Measurements from ENCODE around the gene CDC23.

Gene CDC23

DNA sequence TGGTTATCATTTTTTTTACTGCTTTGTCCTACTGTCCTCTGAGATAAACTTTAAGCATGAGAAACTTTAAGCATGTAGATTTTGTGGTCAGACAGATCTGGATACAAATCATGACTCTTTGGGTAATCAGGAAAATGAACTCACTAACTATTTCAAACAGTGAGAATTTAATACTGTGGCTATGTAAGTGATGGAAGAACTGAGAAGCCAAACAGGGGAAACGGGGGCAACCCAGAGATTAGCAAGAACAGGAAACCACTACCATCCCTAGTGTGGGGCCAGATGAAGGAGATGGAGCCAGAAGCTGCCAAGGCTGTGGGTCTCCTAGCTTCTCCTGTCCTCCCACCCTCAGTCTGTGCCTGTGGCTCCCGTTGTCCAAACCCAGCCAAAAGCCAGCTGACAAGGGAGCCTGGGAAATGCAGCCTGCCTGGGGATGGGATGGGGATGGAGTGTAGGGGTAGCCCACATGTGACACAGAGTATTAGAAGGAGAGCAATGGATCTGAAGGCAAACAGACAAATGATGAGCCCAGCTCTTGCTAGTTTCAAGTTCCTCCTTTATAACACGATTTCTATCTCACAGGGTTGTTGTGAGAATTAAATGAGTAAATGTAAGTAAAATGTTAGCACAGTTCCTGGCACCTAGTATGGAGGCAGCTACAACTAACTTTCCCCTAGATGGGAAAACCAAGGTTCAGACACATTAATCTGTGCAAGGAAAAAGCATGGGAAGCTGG lies 27.7 kb upstream of the CDC23 start:
- Histone ChIP-seq H3K4me3 (ENCODE audit: low read depth, low read length) (peak overlapping the region; percentile 64), H3K36me3 (ENCODE audit: control insufficient read depth, insufficient read depth, low read length) (no peaks in the 10 kb centered on the region), H3K9ac (ENCODE audit: low read depth, low read length) (no peak overlapping the region), H3K9me3 (ENCODE audit: control insufficient read depth, insufficient read depth, low read length) (no peaks in the 10 kb centered on the region), H3K4me1 (ENCODE audit: control insufficient read depth, insufficient read depth, low read length) (peaks cover 4% of the 10 kb centered on the region), H3K27me3 (ENCODE audit: control insufficient read depth, insufficient read depth, low read length) (peaks cover 49% of the 10 kb centered on the region)

DNA sequence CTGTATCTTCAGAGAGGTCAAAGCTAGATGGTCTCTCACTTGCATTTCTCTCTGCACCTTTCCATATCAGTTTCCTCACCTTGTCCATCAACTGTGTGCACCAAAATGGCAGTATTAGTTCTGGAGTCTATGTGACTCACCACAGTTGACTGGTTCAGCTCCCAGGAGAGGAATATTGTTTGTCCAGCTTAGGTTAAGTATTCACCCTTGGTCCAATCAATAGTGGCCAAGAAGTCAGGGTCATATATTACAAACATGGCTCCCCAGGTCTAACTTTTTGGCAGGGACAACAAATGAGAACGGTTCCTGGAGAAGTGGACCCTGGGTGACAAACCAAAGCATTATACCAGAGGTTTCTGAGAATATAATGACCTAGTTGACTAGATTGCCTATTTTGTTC lies 24.9 kb upstream of the CDC23 start:
- Histone ChIP-seq H3K4me3 (ENCODE audit: low read depth, low read length) (no peak overlapping the region), H3K9me3 (ENCODE audit: control insufficient read depth, insufficient read depth, low read length) (no peaks in the 10 kb centered on the region), H3K27me3 (ENCODE audit: control insufficient read depth, insufficient read depth, low read length) (peaks cover 37% of the 10 kb centered on the region), H3K4me1 (ENCODE audit: control insufficient read depth, insufficient read depth, low read length) (peaks cover 4% of the 10 kb centered on the region), H3K9ac (ENCODE audit: low read depth, low read length) (no peak overlapping the region), H3K36me3 (ENCODE audit: control insufficient read depth, insufficient read depth, low read length) (no peaks in the 10 kb centered on the region)

DNA sequence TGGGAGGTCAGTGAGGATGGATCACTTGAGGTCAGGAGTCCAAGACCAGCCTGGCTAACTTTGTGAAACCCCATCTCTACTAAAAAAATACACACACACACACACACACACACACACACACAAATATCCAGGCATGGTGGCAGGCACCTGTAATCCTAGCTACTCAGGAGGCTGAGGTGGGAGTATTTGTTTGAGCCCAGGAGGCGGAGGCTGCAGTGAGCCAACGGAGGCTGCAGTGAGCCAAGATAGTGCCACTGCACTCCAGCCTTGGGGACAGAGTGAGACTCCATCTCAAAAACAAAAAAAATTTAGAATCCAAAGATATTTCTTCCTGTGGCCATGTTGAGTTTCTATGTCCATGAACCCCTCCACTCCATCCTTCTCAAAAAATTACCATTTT lies 21.5 kb upstream of the CDC23 start:
- no peaks in the 10 kb centered on the region for H3K36me3 ChIP-seq (ENCODE audit: control insufficient read depth, insufficient read depth, low read length)
- H3K9ac ChIP-seq (ENCODE audit: low read depth, low read length), result no peak overlapping the region
- no peak overlapping the region for H3K4me3 ChIP-seq (ENCODE audit: low read depth, low read length)
- no peaks in the 10 kb centered on the region for H3K4me1 ChIP-seq (ENCODE audit: control insufficient read depth, insufficient read depth, low read length)
- peaks cover 6% of the 10 kb centered on the region for H3K27me3 ChIP-seq (ENCODE audit: control insufficient read depth, insufficient read depth, low read length)
- H3K9me3 ChIP-seq (ENCODE audit: control insufficient read depth, insufficient read depth, low read length), result no peaks in the 10 kb centered on the region

DNA sequence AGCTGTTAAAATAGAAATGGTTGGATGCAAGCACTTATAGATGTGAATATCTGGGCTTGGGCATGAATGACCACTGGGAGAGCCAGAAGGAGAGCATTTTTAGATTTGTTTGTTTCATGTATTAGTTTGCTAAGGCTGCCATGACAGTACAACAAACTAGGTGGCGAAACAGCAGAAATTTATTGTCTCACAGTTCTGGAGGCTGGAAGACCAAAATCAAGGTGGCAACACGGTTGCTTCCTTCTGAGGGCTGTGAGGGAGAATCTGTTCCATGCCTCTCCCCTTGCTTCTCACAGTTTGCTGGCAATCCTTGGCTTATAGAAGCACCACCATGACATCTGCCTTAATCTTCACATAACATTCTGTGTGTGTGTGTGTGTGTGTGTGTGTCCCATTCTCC lies 20.2 kb upstream of the CDC23 start:
- no peaks in the 10 kb centered on the region for H3K4me1 ChIP-seq (ENCODE audit: control insufficient read depth, insufficient read depth, low read length)
- H3K27me3 ChIP-seq (ENCODE audit: control insufficient read depth, insufficient read depth, low read length), result no peaks in the 10 kb centered on the region
- no peak overlapping the region for H3K4me3 ChIP-seq (ENCODE audit: low read depth, low read length)
- no peaks in the 10 kb centered on the region for H3K9me3 ChIP-seq (ENCODE audit: control insufficient read depth, insufficient read depth, low read length)
- no peak overlapping the region for H3K9ac ChIP-seq (ENCODE audit: low read depth, low read length)
- H3K36me3 ChIP-seq (ENCODE audit: control insufficient read depth, insufficient read depth, low read length), result no peaks in the 10 kb centered on the region

DNA sequence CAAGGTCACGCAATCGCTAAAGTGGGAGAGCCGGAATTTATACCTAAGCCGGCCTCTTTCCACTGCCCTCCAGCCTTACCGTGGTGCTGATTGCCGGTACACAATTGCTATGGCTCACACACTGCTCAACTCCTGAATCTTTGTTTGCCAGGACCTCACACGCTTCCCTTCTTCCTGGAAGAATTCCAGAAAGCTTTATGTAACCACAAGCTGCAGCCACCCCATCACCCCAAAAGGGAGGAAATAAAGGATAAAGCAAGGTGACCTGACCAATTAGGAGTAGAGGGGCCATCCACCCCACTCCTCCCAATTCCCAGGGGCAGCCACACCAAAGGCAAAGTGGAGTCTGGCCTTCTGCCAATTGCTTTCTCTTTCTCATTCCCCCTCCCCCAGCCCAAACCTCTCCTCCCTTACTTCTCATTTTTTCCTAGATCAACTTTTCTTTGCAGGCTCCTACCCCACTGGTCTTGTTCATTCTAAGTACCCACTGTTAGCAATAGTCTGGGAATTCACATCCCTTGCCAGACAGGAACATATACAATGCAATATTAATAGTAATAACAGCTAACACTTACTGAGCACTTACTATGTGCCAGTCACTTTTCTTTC lies 18.0 kb upstream of the CDC23 start:
- H3K9me3 ChIP-seq (ENCODE audit: control insufficient read depth, insufficient read depth, low read length), result no peaks in the 10 kb centered on the region

DNA sequence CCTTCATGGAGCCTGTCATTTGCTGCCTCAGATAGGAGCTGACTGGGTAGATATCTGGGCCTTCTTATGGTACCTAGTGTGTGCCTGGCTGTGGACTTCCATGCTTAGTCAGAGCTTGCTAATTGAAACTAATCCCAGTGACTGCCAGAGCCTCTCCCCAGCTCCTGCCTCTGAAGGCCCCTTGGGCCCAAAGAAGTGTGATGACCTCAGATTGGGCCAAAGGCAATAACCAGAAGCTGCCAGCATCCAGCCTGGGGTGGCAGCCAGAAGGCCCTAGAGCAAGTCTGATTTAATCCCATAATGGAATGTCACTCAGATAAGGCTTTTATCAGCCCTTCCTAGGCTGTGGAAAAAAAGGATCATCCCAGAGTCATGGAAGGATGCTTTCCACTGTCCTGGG lies 17.1 kb upstream of the CDC23 start:
- Histone ChIP-seq H3K4me1 (ENCODE audit: control insufficient read depth, insufficient read depth, low read length) (no peaks in the 10 kb centered on the region), H3K36me3 (ENCODE audit: control insufficient read depth, insufficient read depth, low read length) (no peaks in the 10 kb centered on the region), H3K9me3 (ENCODE audit: control insufficient read depth, insufficient read depth, low read length) (no peaks in the 10 kb centered on the region), H3K27me3 (ENCODE audit: control insufficient read depth, insufficient read depth, low read length) (no peaks in the 10 kb centered on the region), H3K9ac (ENCODE audit: low read depth, low read length) (no peak overlapping the region), H3K4me3 (ENCODE audit: low read depth, low read length) (no peak overlapping the region)

More for the DNA sequence above, 18.0 kb upstream of the CDC23 start:
- no peak overlapping the region for H3K9ac ChIP-seq (ENCODE audit: low read depth, low read length)
- no peaks in the 10 kb centered on the region for H3K36me3 ChIP-seq (ENCODE audit: control insufficient read depth, insufficient read depth, low read length)
- no peaks in the 10 kb centered on the region for H3K4me1 ChIP-seq (ENCODE audit: control insufficient read depth, insufficient read depth, low read length)
- no peak overlapping the region for H3K4me3 ChIP-seq (ENCODE audit: low read depth, low read length)
- no peaks in the 10 kb centered on the region for H3K27me3 ChIP-seq (ENCODE audit: control insufficient read depth, insufficient read depth, low read length)

DNA sequence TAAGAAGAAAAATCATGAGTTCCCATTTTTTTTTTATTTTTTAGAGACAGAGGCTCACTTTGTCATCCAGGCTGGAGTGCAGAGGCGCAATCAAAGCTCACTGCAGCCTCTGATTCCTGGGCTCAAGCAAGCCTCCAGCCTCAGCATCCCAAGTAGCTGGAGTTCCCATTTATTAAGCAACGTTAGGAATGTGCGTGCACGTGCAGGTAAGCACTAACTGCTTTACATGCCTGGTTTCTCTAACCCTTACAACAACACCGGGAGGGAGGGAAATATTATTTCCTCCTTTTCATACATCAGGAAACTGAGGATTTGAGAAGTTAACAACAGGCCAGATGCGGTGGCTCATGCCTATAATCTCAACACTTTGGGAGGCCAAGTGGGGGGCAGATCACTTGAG lies 16.3 kb upstream of the CDC23 start:
- H3K27me3 ChIP-seq (ENCODE audit: control insufficient read depth, insufficient read depth, low read length), result no peaks in the 10 kb centered on the region
- no peak overlapping the region for H3K4me3 ChIP-seq (ENCODE audit: low read depth, low read length)
- H3K9ac ChIP-seq (ENCODE audit: low read depth, low read length), result no peak overlapping the region
- H3K36me3 ChIP-seq (ENCODE audit: control insufficient read depth, insufficient read depth, low read length), result no peaks in the 10 kb centered on the region
- H3K4me1 ChIP-seq (ENCODE audit: control insufficient read depth, insufficient read depth, low read length), result no peaks in the 10 kb centered on the region
- no peaks in the 10 kb centered on the region for H3K9me3 ChIP-seq (ENCODE audit: control insufficient read depth, insufficient read depth, low read length)

DNA sequence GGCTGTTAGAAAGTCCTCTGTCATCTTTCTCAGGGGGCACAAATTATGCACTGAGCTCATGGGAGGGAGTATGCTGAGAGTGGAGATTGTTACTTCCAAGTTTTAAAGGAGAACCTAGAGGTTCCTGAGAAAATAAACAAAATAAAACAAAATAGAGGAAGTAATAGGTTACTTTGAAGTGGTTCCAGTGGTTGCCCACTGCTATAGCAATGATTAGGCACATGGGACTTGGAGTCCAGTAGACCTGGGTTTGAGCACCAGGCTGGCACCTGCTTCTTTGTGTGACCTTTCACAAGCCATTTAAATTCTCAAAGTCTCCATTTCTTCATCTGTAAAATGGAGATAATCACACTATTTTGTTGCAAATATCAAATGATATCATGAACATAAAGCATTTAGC lies 13.8 kb upstream of the CDC23 start:
- peaks cover 8% of the 10 kb centered on the region for H3K27me3 ChIP-seq (ENCODE audit: control insufficient read depth, insufficient read depth, low read length)
- H3K36me3 ChIP-seq (ENCODE audit: control insufficient read depth, insufficient read depth, low read length), result no peaks in the 10 kb centered on the region
- H3K4me1 ChIP-seq (ENCODE audit: control insufficient read depth, insufficient read depth, low read length), result no peaks in the 10 kb centered on the region
- no peak overlapping the region for H3K4me3 ChIP-seq (ENCODE audit: low read depth, low read length)
- no peaks in the 10 kb centered on the region for H3K9me3 ChIP-seq (ENCODE audit: control insufficient read depth, insufficient read depth, low read length)
- no peak overlapping the region for H3K9ac ChIP-seq (ENCODE audit: low read depth, low read length)

DNA sequence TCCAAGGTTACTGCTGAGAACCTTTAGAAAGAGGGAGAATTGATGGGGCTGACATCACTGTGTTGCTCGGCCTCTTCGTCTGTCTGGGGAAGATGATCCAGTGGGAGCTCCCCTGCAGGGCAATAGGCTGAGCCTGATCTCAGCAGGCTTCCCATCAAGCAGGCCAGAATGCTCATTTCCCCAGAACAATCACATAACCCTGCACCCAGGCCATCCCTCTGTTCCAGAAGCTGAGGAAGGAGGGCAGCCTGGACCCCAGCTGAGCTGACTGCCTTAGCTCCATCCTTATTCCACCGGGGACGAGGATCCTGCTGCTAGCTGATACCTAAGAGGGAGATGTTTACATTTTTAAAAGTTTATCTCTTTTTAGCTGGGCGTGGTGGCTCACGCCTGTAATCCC lies 11.6 kb upstream of the CDC23 start:
- no peaks in the 10 kb centered on the region for H3K4me1 ChIP-seq (ENCODE audit: control insufficient read depth, insufficient read depth, low read length)
- peaks cover 8% of the 10 kb centered on the region for H3K27me3 ChIP-seq (ENCODE audit: control insufficient read depth, insufficient read depth, low read length)
- H3K4me3 ChIP-seq (ENCODE audit: low read depth, low read length), result no peak overlapping the region
- H3K36me3 ChIP-seq (ENCODE audit: control insufficient read depth, insufficient read depth, low read length), result no peaks in the 10 kb centered on the region
- H3K9ac ChIP-seq (ENCODE audit: low read depth, low read length), result no peak overlapping the region
- H3K9me3 ChIP-seq (ENCODE audit: control insufficient read depth, insufficient read depth, low read length), result no peaks in the 10 kb centered on the region

DNA sequence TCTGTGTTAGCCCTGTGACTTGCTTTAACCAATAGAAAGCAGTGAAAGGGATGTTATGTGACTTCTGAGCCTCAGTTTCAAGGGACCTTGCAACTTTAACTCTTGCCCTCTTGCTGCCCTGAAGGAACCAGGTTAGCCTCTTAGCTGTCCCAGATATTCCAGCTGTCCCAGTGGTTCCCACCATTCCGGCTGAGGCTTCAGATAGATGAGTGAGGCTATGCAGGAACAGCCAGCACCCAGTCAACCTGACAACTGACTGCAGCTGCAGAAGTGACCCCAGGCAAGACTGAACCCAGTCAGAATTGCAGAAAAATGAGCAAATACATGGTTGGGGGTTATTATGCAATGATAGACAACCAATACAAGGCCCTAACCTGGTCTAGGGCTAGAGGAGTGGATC lies 10.4 kb upstream of the CDC23 start:
- peaks cover 8% of the 10 kb centered on the region for H3K27me3 ChIP-seq (ENCODE audit: control insufficient read depth, insufficient read depth, low read length)
- no peak overlapping the region for H3K9ac ChIP-seq (ENCODE audit: low read depth, low read length)
- H3K36me3 ChIP-seq (ENCODE audit: control insufficient read depth, insufficient read depth, low read length), result no peaks in the 10 kb centered on the region
- H3K4me1 ChIP-seq (ENCODE audit: control insufficient read depth, insufficient read depth, low read length), result no peaks in the 10 kb centered on the region
- H3K4me3 ChIP-seq (ENCODE audit: low read depth, low read length), result no peak overlapping the region
- no peaks in the 10 kb centered on the region for H3K9me3 ChIP-seq (ENCODE audit: control insufficient read depth, insufficient read depth, low read length)

DNA sequence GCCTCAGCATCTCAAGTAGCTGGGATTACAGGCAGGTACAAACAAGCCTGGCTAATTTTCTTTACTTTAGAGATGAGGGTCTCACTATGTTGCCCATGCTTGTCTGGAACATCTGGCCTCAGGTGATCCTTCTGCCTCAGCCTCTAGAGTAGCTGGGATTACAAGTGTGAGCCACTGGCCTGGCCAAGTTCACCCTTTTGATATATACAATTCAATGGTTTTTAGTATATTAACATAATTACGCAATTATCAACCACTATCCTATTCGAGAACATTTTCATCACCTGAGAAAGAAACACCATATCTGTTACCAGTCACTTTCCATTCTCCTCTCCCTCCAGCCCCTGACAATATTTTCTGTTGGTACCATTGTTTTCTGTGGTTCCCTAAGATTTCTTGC lies 3.7 kb upstream of the CDC23 start:
- H3K4me3 ChIP-seq (ENCODE audit: low read depth, low read length), result no peak overlapping the region
- no peak overlapping the region for H3K9ac ChIP-seq (ENCODE audit: low read depth, low read length)
- no peaks in the 10 kb centered on the region for H3K27me3 ChIP-seq (ENCODE audit: control insufficient read depth, insufficient read depth, low read length)
- no peaks in the 10 kb centered on the region for H3K9me3 ChIP-seq (ENCODE audit: control insufficient read depth, insufficient read depth, low read length)
- H3K4me1 ChIP-seq (ENCODE audit: control insufficient read depth, insufficient read depth, low read length), result no peaks in the 10 kb centered on the region
- H3K36me3 ChIP-seq (ENCODE audit: control insufficient read depth, insufficient read depth, low read length), result no peaks in the 10 kb centered on the region

DNA sequence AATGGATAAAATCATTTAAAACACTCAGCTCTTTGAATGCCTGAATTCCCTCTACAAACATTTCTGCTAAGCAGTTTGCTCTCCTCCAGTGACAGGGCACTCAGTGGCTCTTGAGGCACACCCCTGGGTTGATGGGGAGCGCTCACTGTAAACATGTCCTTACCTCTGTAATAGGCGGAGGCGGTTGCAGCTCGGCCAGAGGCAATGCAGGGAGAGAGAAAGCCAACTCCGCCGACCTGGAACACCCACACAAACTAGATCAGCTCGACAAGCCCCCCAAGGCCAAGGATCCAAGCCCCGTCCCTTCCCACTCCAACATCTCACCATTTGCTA lies 329 bp downstream of the CDC23 start:
- Histone ChIP-seq H3K9me3 (ENCODE audit: control insufficient read depth, insufficient read depth, low read length) (no peaks in the 10 kb centered on the region), H3K9ac (ENCODE audit: low read depth, low read length) (peak overlapping the region; percentile 97), H3K4me3 (ENCODE audit: low read depth, low read length) (peak overlapping the region; percentile 99), H3K36me3 (ENCODE audit: control insufficient read depth, insufficient read depth, low read length) (no peaks in the 10 kb centered on the region), H3K27me3 (ENCODE audit: control insufficient read depth, insufficient read depth, low read length) (no peaks in the 10 kb centered on the region), H3K4me1 (ENCODE audit: control insufficient read depth, insufficient read depth, low read length) (no peaks in the 10 kb centered on the region)

Data from iPS-15b (cell line).